ENCODE results near the gene SPATA4.

- no peak for TF ChIP-seq RCOR1 (IDR thresholded peaks at IDR 0.05; ENCODE audit: borderline replicate concordance in 1 of 2, low read depth in 2 of 2, low read length in 2 of 2)
- TF ChIP-seq EGR1 (conservative IDR thresholded peaks at IDR 0.05): no peak
- no peak for TF ChIP-seq CTCF (IDR thresholded peaks at IDR 0.05 in 2 of 3, conservative IDR thresholded peaks at IDR 0.05 in 1 of 3; ENCODE audit: insufficient read depth in 2 of 3, low read depth in 1 of 3, low read length in 3 of 3)
- TF ChIP-seq NEUROD1 (IDR thresholded peaks at IDR 0.05; ENCODE audit: borderline replicate concordance, low read depth, low read length, partially characterized antibody): no peak
- no peak for TF ChIP-seq POLR2AphosphoS5 (IDR thresholded peaks at IDR 0.05; ENCODE audit: control insufficient read depth, insufficient read depth, low read depth, low read length)
Measured at GRCh38 chr4:176186671-176187395, 8.6 kb downstream of the SPATA4 start.

Data from K562 (cell line).